Measurements from ENCODE around the gene HCAR3. TPM values are rescaled to one million over a fixed set of nuclear protein-coding genes. Genes with fewer than 3 reads are reported as not detected.

Gene HCAR3
- total and polyA plus RNA-seq, 2 of the 13 experiments (the other 11 are each of a cell fraction or from before 2014, with no cell fraction given), result 0.11 to 12.8 TPM

- TF ChIP-seq, protein P1, sequence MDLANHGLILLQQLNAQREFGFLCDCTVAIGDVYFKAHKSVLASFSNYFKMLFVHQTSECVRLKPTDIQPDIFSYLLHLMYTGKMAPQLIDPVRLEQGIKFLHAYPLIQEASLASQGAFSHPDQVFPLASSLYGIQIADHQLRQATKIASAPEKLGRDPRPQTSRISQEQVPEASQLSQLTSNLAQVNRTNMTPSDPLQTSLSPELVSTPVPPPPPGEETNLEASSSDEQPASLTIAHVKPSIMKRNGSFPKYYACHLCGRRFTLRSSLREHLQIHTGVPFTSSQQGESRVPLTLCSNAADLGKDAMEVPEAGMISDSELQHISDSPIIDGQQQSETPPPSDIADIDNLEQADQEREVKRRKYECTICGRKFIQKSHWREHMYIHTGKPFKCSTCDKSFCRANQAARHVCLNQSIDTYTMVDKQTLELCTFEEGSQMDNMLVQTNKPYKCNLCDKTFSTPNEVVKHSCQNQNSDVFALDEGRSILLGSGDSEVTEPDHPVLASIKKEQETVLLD (CRISPR knock-in tag; IDR thresholded peaks at IDR 0.05; ENCODE audit: low read depth), result no peak
- TF ChIP-seq, protein P2, sequence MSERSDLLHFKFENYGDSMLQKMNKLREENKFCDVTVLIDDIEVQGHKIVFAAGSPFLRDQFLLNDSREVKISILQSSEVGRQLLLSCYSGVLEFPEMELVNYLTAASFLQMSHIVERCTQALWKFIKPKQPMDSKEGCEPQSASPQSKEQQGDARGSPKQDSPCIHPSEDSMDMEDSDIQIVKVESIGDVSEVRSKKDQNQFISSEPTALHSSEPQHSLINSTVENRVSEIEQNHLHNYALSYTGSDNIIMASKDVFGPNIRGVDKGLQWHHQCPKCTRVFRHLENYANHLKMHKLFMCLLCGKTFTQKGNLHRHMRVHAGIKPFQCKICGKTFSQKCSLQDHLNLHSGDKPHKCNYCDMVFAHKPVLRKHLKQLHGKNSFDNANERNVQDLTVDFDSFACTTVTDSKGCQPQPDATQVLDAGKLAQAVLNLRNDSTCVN (CRISPR knock-in tag; IDR thresholded peaks at IDR 0.05; ENCODE audit: borderline replicate concordance), result no peak
- TF ChIP-seq SNAPC2 (CRISPR knock-in tag; IDR thresholded peaks at IDR 0.05), result no peak
- no peak for TF ChIP-seq FOXM1 (CRISPR knock-in tag; IDR thresholded peaks at IDR 0.05)
- TF ChIP-seq ZNF124 (CRISPR knock-in tag; IDR thresholded peaks at IDR 0.05), result 0 out of 2 replicates have a peak, but pooled peaks have one; percentile 14
- TF ChIP-seq ZNF546 (CRISPR knock-in tag; conservative IDR thresholded peaks at IDR 0.05), result no peak
- TF ChIP-seq SAP130 (CRISPR knock-in tag; IDR thresholded peaks at IDR 0.05; ENCODE audit: low read depth), result no peak
- no peak for TF ChIP-seq FLYWCH1 (CRISPR knock-in tag; IDR thresholded peaks at IDR 0.05)
- TF ChIP-seq, protein P3, sequence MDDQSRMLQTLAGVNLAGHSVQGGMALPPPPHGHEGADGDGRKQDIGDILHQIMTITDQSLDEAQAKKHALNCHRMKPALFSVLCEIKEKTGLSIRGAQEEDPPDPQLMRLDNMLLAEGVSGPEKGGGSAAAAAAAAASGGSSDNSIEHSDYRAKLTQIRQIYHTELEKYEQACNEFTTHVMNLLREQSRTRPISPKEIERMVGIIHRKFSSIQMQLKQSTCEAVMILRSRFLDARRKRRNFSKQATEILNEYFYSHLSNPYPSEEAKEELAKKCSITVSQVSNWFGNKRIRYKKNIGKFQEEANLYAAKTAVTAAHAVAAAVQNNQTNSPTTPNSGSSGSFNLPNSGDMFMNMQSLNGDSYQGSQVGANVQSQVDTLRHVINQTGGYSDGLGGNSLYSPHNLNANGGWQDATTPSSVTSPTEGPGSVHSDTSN (CRISPR knock-in tag; IDR thresholded peaks at IDR 0.05; ENCODE audit: borderline replicate concordance), result no peak
- TF ChIP-seq ZBTB7B (CRISPR knock-in tag; IDR thresholded peaks at IDR 0.05), result no peak
- no peak for TF ChIP-seq NFE2 (CRISPR knock-in tag; IDR thresholded peaks at IDR 0.05)
- no peak for TF ChIP-seq ZC3H4 (CRISPR knock-in tag; IDR thresholded peaks at IDR 0.05; ENCODE audit: borderline replicate concordance)
- TF ChIP-seq ZNF710 (CRISPR knock-in tag; IDR thresholded peaks at IDR 0.05; ENCODE audit: borderline replicate concordance), result peak; percentile 68; the same call in 1 of the 2 replicates
- TF ChIP-seq SALL1 (CRISPR knock-in tag; IDR thresholded peaks at IDR 0.05), result peak; percentile 34; the same call in 1 of the 2 replicates
- TF ChIP-seq ATF7 (IDR thresholded peaks at IDR 0.05), result no peak
- no peak for TF ChIP-seq ATF7 (CRISPR knock-in tag; IDR thresholded peaks at IDR 0.05)
- no peak for TF ChIP-seq CBX1 (IDR thresholded peaks at IDR 0.05; ENCODE audit: low read depth)
- no peak for TF ChIP-seq EHMT2 (IDR thresholded peaks at IDR 0.05; ENCODE audit: borderline replicate concordance, low read depth, low read length)
- TF ChIP-seq ZNF589 (CRISPR knock-in tag; conservative IDR thresholded peaks at IDR 0.05), result no peak
- TF ChIP-seq ZNF761 (CRISPR knock-in tag; conservative IDR thresholded peaks at IDR 0.05), result no peak
- no peak for TF ChIP-seq BRD4 (CRISPR knock-in tag; IDR thresholded peaks at IDR 0.05)
- no peak for TF ChIP-seq ZFP82 (CRISPR knock-in tag; IDR thresholded peaks at IDR 0.05; ENCODE audit: borderline replicate concordance)
- TF ChIP-seq, protein P4, sequence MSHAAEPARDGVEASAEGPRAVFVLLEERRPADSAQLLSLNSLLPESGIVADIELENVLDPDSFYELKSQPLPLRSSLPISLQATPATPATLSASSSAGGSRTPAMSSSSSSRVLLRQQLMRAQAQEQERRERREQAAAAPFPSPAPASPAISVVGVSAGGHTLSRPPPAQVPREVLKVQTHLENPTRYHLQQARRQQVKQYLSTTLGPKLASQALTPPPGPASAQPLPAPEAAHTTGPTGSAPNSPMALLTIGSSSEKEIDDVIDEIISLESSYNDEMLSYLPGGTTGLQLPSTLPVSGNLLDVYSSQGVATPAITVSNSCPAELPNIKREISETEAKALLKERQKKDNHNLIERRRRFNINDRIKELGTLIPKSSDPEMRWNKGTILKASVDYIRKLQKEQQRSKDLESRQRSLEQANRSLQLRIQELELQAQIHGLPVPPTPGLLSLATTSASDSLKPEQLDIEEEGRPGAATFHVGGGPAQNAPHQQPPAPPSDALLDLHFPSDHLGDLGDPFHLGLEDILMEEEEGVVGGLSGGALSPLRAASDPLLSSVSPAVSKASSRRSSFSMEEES (CRISPR knock-in tag; IDR thresholded peaks at IDR 0.05), result no peak
Observed at GRCh38 chr12:122730215-122731014, 13.8 kb upstream of the HCAR3 start, which contains the start of gene HCAR1 (continued).
